GM06990 (cell line): ENCODE results near the gene RAB3GAP1.

ENCODE experiments used
- DNase-seq: peaks from one replicate; pipeline ENCODE4 v3.0.0-alpha.2; 2011; ENCODE audit not compliant: insufficient read length; ENCODE audit errors: extremely low read depth
- H3K27me3 ChIP-seq: replicated peaks from 2 replicates; pipeline ENCODE4 v1.6.0; 2011; ENCODE audit warnings: low read length; ENCODE audit not compliant: control insufficient read depth, insufficient read depth
- H3K36me3 ChIP-seq: 2 replicates; pipeline ENCODE4 v1.5.1; 2011; ENCODE audit warnings: low read length; ENCODE audit not compliant: control insufficient read depth, insufficient read depth
- H3K4me3 ChIP-seq: replicated peaks from 2 replicates; pipeline ENCODE4 v1.5.1; 2011; ENCODE audit warnings: low read depth, mild to moderate bottlenecking, control low read depth, low read length
- TF ChIP-seq, protein P1 (sequence below): IDR thresholded peaks from 2 replicates; pipeline ENCODE4 v1.5.1; 2011; ENCODE audit warnings: low read length, control low read depth, mild to moderate bottlenecking, inconsistent platforms; ENCODE audit not compliant: insufficient read depth, poor library complexity, severe bottlenecking

Gene RAB3GAP1

DNA sequence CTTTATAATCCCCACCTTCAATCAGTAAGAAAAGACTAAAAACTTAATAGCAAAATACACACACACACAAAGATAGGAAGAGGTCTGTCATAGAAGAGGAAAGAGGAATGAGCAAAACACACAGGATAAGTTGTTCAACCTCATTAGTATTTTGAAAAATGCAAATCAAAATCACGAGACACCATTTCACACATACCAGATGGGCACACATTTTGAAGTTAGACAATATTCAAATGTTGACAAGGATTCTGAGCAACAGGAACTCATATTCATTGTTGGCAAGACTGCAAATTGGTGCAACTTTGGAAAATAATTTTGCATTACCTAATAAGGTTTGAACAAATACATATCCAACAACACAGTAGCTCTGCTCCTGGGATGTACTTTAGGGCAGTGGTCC is 127.6 kb downstream of the RAB3GAP1 start:
- TF ChIP-seq, protein P1, sequence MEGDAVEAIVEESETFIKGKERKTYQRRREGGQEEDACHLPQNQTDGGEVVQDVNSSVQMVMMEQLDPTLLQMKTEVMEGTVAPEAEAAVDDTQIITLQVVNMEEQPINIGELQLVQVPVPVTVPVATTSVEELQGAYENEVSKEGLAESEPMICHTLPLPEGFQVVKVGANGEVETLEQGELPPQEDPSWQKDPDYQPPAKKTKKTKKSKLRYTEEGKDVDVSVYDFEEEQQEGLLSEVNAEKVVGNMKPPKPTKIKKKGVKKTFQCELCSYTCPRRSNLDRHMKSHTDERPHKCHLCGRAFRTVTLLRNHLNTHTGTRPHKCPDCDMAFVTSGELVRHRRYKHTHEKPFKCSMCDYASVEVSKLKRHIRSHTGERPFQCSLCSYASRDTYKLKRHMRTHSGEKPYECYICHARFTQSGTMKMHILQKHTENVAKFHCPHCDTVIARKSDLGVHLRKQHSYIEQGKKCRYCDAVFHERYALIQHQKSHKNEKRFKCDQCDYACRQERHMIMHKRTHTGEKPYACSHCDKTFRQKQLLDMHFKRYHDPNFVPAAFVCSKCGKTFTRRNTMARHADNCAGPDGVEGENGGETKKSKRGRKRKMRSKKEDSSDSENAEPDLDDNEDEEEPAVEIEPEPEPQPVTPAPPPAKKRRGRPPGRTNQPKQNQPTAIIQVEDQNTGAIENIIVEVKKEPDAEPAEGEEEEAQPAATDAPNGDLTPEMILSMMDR = no peak
- Histone ChIP-seq H3K4me3 (no peak overlapping the region), H3K36me3 (no peaks in the 10 kb centered on the region; the same call in 1 of the 2 replicates), H3K27me3 (no peaks in the 10 kb centered on the region)
- no peak for DNase-seq

DNA sequence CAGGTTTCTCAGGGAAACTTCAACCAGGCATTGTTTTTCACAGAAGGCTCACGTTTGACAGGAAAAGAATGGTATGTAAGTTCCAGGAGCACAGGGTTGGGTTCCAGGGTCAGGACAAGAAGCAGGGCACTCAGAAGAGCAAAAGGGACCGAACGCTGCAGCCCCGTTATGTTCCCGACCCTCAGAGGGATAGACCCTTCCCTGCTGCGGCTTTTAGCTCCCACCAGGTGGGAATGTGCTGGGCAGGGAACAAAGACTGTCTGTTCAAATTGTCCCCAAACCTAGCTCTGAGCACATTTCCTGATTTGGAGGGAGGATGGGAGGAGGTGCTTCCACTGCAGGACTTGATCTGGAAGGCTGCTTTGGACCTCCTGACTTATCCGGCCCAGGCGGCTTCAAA is 130.1 kb downstream of the RAB3GAP1 start:
- Histone ChIP-seq H3K4me3 (no peak overlapping the region), H3K36me3 (no peaks in the 10 kb centered on the region; the same call in 1 of the 2 replicates), H3K27me3 (no peaks in the 10 kb centered on the region)
- TF ChIP-seq, protein P1 = no peak
- no peak for DNase-seq

DNA sequence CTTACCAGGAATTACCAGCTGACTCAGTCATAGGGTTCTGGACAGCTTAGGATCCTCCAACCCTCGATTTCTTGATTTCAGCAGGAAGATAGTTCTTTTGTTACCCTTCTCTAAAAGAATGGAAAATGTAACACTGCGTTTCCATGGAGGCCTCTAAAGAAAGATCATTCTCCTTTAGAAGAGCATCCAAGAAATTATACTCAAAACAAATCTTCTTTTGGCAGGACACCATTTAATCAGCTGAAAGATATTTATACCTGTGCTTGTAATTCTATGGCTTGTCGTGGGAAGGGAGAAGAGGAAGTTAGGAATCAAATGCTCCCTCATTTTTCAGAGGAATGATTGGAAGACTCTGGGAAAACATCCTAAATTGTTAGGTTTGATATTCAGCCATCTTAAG is 130.5 kb downstream of the RAB3GAP1 start:
- TF ChIP-seq, protein P1 = no peak
- Histone ChIP-seq H3K36me3 (no peaks in the 10 kb centered on the region; the same call in 1 of the 2 replicates), H3K27me3 (no peaks in the 10 kb centered on the region), H3K4me3 (no peak overlapping the region)
- no peak for DNase-seq

DNA sequence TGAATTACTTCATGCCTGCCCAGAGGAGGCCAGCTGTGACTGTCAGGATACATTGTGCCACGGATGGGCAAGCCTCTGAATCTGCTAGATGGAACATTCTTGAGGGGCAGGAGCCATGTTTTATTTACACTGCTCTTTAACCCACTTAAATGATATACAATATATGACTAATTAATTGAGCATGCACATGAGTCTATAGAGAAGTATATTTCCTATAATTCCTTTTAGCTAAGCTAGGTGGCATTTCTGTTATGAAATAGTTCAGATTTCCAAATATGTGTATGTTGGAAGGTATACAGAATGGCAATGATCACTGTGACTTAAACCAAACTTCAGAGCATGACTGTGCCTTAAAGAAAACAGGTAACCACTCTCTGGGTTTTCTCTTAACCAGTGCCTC is 131.7 kb downstream of the RAB3GAP1 start:
- DNase-seq = no peak
- Histone ChIP-seq H3K27me3 (no peaks in the 10 kb centered on the region), H3K4me3 (no peak overlapping the region), H3K36me3 (no peaks in the 10 kb centered on the region; the same call in 1 of the 2 replicates)
- TF ChIP-seq, protein P1 = no peak

DNA sequence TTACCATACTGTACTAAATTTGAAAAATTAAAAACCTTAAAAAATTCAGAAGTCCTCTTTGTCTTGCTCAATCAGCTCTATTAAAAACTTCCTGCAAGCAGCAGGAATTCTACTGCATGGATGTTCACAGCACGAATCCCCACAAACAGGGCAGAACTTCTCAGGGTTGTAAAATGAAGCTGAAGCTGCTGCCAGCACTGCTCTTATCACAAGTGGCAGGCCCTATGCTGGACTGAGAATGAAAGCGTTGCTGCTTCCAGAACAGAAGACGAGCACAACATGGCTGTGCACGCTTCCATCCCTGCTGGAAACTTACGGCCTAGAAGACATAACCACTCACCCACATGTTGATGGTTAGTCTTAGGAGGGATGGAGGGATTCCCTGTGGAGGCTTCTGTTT is 134.0 kb downstream of the RAB3GAP1 start:
- DNase-seq = no peak
- TF ChIP-seq, protein P1 = no peak
- H3K4me3 ChIP-seq = no peak overlapping the region
- H3K36me3 ChIP-seq = no peaks in the 10 kb centered on the region
- no peaks in the 10 kb centered on the region for H3K27me3 ChIP-seq

DNA sequence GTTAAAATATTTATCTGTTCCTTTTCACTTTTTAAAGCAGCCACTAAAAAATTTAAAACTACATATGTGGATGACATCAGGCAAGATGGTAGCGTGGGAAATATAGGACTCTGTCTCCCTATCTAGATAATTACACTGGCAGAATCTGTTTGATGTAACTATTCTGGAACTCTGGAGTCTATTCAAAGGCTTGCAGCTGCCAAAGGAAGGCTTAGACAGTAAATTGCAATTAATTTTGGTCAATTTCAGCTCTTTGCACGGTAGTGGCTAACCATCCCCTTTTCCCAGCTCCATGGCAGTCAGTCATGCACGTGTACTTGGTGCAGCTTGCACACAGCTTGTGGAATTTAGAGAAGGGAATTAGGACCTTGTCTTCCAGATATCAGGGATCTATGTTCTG is 135.2 kb downstream of the RAB3GAP1 start:
- no peak for DNase-seq
- TF ChIP-seq, protein P1 = no peak
- H3K27me3 ChIP-seq = no peaks in the 10 kb centered on the region

More for the DNA sequence above, 135.2 kb downstream of the RAB3GAP1 start:
- Histone ChIP-seq H3K36me3 (no peaks in the 10 kb centered on the region), H3K4me3 (no peak overlapping the region)
